Nucleus accumbens (tissue), 56 donors: Measurements from ENCODE around the gene EVA1C.
"Not testable (repeated sequence)": the region's sequence is repeated elsewhere in the genome, so short reads cannot be mapped to it uniquely, and the experiment has no call there.

Source experiments
- DNase-seq, 56 donors: peaks; one replicate each; lab custom pipeline; 2025; lab: John Stamatoyannopoulos, UW

The EVA1C gene

GRCh38 chr21:32456497-32456918, 44.0 kb downstream of the EVA1C start:
- DNase-seq, result no peak

- peak in 14 of 56 donors; percentile 2 to 40 (median 14) for DNase-seq
Measured at GRCh38 chr21:32457360-32457840, 44.9 kb downstream of the EVA1C start.

GRCh38 chr21:32457962-32458361, 45.5 kb downstream of the EVA1C start:
- DNase-seq, result no peak

- no peak for DNase-seq
Measured at GRCh38 chr21:32459972-32460371, 47.5 kb downstream of the EVA1C start.

- DNase-seq, result no peak
Measured at GRCh38 chr21:32461503-32461902, 49.0 kb downstream of the EVA1C start.

GRCh38 chr21:32462564-32462963, 50.1 kb downstream of the EVA1C start:
- not testable (repeated sequence) for DNase-seq

- no peak for DNase-seq
Measured at GRCh38 chr21:32463367-32463766, 50.9 kb downstream of the EVA1C start.

GRCh38 chr21:32463889-32464300, 51.4 kb downstream of the EVA1C start:
- no peak for DNase-seq

- no peak for DNase-seq
Measured at GRCh38 chr21:32467291-32467690, 54.8 kb downstream of the EVA1C start.

- DNase-seq, result no peak
Measured at GRCh38 chr21:32468681-32469111, 56.2 kb downstream of the EVA1C start.

GRCh38 chr21:32469628-32470027, 57.1 kb downstream of the EVA1C start:
- no peak for DNase-seq

GRCh38 chr21:32470206-32470605, 57.7 kb downstream of the EVA1C start:
- DNase-seq, result no peak

GRCh38 chr21:32472890-32473765, 60.6 kb downstream of the EVA1C start:
- no peak for DNase-seq

GRCh38 chr21:32474179-32475059, 61.9 kb downstream of the EVA1C start:
- DNase-seq, result no peak

- DNase-seq, result no peak
Measured at GRCh38 chr21:32475162-32475812, 62.8 kb downstream of the EVA1C start.

- no peak for DNase-seq
Measured at GRCh38 chr21:32476661-32477423, 64.3 kb downstream of the EVA1C start.

- no peak for DNase-seq
Measured at GRCh38 chr21:32477424-32477745, 64.9 kb downstream of the EVA1C start.

- DNase-seq, result no peak
Measured at GRCh38 chr21:32481875-32482408, 69.4 kb downstream of the EVA1C start.

- no peak for DNase-seq
Measured at GRCh38 chr21:32482565-32483292, 70.2 kb downstream of the EVA1C start.
